ENCODE results near the gene PCSK7.
"Not testable (repeated sequence)": the region's sequence is repeated elsewhere in the genome, so short reads cannot be mapped to it uniquely, and the experiment has no call there.

The PCSK7 gene

DNA sequence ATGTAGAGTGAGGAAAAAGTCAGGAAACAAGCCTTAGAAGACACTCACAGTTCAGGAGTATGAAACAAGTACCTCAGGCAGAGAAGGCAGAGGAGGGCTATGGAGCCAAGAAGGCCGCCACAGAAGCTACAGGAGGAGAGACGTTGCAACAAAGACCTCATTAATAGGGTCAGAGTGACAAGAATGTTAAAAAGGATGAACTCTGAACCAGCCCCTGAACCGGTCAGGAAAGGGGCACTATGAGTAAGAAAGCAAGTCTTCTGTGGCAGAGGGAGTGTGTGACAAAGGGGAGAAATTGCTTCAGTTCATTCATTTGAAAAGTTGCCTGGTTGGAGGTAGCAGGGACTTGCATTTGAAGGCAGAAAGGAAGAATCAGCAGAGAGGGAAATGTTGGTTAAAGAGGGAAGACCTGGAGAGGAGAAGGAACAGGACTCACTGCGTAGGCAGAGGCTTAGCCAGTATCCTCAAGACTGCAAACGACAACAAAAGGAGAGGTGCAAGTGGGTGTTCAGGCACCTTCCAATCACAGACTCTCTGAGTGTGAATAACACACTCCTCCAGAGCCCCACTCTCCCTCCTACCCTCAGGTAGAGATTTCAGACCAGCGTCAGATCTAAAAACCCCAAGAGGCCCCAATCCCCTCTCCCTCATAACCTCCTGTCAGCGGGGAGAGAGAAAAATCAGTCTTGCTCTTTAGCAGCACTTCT is 17.3 kb downstream of the PCSK7 start:
- no peak for DNase-seq

DNA sequence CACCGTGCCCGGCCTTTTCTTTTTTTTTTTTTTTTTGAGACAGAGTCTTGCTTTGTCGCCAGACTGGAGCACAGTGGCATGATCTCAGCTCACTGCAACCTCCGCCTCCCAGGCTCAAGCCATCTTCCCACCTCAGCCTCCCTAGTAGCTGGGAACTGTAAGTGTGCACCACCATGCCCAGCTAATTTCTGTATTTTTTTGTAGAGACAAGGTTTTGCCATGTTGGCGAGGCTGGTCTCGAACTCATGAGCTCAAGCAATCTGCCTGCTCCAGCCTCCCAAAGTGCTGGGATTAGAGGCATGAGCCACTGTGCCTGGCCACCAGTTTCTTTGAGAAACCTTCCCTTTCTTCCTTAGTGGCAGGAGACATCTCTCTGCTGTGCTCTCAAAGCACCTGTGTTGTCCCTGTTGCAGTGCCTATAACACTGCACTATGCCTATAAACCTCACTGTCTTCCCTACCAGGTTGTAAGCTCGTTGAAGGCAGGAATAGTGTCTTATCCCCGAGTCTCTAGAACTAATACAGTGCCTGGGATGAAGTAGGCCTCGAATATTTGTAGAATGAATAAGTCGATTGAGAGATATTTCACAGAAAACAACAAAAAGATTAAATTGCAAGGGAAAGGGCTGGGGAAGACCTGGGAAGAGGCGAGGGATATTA is 19.0 kb downstream of the PCSK7 start:
- no peak for DNase-seq

- no peak for DNase-seq
These were observed 21.3 kb downstream of the PCSK7 start for GRCh38 chr11:117210620-117211019.

DNA sequence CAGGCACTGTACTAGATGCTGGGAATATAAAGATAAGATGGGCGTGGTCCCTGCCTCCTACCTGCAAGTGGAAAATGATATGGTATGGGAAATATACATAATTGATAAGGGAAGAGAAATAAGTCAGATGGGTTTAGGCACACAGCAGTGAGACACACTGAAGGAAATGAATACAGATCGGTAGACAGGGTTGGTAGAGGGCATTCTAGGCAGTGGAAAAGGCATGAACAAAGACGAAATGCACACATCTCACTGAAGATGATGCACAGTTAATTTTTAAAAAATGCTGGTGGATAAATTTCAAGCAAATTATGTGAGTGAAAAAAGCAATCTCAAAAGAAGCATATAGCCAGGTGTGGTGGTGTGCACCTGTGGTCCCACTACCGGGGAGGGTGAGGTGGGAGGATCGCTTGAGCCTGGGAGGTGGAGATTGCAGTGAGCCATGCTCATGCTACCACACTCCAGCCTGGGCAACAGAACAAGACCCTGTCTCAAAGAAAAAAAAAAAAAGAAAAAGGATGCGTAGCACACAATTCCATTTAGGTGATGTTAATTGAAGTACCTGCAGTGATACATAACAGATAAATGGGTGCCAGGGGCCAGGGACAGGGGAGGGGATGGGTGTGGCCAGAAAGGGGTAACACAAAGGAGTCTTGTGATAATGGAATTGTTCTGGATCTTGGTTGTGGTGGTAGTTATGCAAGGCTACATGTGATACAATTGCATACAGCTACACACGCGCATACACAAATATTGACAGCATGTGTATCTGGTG is 22.3 kb downstream of the PCSK7 start:
- not testable (repeated sequence) for DNase-seq

GRCh38 chr11:117208710-117209109 is 23.2 kb downstream of the PCSK7 start:
- not testable (repeated sequence) for DNase-seq

DNA sequence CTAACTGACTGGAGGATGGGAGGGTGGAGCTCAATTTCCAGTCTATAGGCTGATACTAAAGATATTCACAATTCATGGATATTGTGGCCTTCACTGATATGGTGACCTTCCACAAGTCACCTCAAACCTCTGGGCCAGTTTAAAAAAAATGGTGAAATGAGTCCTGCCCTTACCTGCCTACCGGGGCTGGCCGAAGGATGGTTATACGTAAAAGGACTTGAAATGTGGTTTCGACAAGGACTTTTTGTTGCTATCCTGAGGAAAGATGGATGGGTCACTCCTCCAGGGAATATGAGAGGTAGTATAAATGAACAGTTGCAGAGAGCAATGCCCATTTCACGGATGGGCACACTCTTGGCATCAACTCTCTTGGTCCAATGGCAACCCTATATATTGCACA is 24.4 kb downstream of the PCSK7 start:
- DNase-seq = not testable (repeated sequence)

DNA sequence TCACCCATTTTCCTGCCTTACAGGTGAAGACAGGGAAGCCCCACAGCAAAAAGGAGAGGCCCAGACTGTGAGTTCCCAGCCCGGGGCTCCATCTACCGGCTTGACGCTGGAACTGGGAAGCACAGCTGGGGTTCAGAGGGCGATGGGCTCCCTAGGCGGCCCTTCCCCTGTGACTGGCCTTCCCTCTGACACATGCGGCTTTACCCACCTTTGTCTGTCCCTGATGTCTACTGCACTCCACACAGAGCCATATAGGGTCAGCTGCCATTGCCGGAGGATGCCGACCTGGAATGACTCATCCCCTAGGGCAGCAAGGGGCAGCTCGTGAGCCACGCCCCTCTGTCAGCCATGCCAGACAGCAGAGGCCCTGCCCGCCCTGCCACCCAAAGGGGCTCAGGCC is 25.0 kb downstream of the PCSK7 start:
- not testable (repeated sequence) for DNase-seq

GRCh38 chr11:117206111-117206510 is 25.8 kb downstream of the PCSK7 start:
- not testable (repeated sequence) for DNase-seq

- no peak for DNase-seq
These were observed 26.6 kb downstream of the PCSK7 start for GRCh38 chr11:117205211-117205818.

DNA sequence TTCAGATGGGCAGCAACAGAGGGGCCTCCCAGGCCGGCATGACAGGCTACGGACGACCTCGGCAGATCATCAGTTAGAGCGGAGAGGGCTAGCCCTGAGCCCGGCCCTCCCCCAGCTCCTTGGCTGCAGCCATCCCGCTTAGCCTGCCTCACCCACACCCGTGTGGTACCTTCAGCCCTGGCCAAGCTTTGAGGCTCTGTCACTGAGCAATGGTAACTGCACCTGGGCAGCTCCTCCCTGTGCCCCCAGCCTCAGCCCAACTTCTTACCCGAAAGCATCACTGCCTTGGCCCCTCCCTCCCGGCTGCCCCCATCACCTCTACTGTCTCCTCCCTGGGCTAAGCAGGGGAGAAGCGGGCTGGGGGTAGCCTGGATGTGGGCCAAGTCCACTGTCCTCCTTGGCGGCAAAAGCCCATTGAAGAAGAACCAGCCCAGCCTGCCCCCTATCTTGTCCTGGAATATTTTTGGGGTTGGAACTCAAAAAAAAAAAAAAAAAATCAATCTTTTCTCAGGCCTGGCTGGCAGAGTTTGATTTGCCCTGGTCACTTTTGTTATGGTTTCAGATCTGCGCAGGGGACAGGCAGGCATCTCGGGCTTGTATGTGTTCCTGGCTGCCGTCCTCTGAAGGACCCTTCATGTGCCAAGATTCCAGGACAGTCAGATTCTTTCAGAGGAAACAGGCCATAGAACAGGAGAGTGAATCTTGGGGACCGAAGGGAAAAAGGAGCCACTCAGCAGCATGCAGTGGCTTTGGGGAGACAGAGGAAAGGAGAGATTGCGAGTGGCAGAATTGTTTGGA is 27.4 kb downstream of the PCSK7 start:
- no peak for DNase-seq

DNA sequence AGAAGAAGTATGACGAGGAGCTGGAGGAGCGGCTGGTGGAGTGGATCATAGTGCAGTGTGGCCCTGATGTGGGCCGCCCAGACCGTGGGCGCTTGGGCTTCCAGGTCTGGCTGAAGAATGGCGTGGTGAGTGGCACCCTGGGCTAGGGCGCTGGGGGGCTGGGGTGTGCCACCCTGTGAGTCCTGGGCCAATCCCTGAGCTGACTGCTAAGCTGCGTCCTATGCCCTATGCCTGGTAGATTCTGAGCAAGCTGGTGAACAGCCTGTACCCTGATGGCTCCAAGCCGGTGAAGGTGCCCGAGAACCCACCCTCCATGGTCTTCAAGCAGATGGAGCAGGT is 28.8 kb downstream of the PCSK7 start:
- DNase-seq = no peak

GRCh38 chr11:117202386-117203068 is 29.3 kb downstream of the PCSK7 start:
- DNase-seq = no peak

- no peak for DNase-seq
These were observed 30.1 kb downstream of the PCSK7 start for GRCh38 chr11:117201658-117202305.

DNA sequence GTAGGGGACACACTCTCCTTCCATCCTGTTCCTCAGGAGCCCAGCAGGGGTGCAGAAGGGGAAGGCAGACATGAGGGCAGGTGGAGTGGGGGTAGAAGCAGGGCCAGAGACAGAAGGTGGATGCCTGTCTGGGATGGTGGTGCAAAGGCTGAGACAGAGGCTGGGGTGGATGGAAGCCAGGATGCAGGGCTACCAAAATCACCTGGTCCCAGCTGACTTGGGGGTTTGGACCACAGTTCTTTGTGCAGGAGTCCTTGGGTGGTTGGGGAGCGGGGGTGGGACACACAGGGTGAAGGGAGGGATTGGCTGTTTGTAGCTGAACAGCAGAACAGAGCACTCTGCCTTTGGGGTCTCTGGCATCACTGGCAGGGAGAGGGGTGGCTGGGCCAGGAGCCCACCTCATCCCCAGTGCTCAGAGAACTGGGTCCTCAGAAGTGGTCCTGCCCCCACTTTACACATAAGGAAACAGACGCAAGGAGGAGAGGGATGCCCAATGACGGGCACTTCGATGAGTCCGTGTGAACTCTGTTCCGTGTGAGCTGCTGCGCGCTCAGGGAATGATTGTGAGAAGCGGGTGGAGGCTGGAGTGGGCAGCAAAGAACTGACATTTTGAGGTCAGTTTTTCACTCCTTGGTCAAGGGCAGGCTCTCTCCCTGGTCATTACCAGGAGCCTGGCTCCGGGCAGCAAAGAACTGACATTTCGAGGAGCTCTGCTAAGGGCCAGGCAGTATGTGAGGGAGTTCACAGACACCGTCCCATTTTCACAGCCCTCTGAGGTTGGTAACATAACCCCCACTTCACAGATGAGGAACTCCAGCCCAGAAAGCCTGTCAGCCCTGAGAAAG is 30.8 kb downstream of the PCSK7 start:
- DNase-seq = no peak

DNA sequence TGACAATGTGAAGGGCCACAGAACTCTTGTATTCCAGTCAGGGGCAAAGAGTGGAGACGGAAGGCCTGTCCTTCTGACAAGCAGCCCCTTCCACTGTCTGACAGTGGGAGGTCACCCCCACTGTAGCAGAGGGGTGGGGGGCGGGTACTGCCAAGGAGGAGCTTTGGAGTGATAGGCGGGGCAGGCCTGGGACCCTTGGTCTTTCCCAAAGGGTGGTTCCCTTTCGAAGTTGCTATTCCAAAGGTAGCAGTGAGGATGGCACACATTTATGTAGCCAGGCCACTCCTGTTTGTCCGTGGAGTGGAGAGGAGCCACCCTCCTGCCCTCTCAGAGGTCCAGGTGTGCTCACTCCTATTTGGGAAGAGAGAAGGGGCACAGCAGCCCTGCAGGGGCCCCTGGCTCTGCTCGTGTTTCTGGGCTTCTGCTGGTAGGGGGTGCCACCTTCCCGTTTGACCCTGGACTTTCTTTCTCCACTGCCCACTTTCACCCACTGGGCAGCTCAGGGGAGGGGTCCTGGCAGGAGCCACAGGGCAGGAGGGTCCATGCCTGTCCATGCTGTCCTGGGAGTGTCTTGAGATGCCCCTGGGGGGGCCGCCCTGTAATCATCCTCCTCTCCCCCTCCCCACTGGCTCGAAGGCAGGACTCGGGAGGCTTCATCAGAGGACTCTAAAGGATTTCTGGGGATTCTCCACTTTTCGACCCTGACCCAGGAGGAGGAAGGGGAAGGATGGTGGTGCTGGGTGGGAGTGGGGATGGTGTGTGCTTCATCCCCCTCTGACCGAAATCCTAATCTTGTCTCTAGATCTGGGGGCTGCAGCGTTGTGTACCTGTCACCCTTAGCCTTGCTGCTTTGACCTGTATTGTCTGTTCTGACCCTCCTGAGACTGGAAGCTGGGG is 31.7 kb downstream of the PCSK7 start:
- DNase-seq = no peak

GRCh38 chr11:117199053-117199915 is 32.6 kb downstream of the PCSK7 start, which contains the start of gene TAGLN:
TSS of gene TAGLN (plus strand) at chr11:117199370. CDS start at chr11:117203014, 3,644 bp downstream.
- DNase-seq = no peak

DNA sequence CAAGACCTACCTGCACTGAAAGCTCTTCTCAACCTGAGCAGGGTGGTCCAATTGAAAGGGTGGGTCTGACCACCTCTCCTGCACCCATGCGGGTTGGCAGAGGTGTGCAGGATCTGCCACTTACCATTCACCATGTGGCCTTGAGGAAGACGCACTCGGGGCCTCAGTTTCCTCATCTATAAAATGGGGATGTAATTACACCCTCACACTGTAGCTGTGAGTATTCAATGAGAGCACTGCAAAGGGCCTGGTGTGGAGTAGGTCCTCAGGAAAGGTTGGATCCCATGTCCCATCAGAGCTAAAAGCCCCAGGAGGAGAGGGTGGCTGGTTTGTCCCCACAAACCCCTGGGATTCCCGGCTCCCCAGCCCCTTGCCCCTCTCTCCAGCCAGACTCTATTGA is 33.3 kb downstream of the PCSK7 start:
- no peak for DNase-seq

Data from stimulated activated CD4-positive, alpha-beta T cell treated with anti-CD3 and anti-CD28 coated beads, Interleukin-4, amount 100 ng/mL, for 1 hour (primary cell).